Nucleus accumbens (tissue), 56 donors: ENCODE results near the gene CD164.
"Not testable (repeated sequence)": the region's sequence is repeated elsewhere in the genome, so short reads cannot be mapped to it uniquely, and the experiment has no call there.

Experiments
- DNase-seq, 56 donors: peaks; one replicate each; lab custom pipeline; 2025; lab: John Stamatoyannopoulos, UW

CD164 gene

DNA sequence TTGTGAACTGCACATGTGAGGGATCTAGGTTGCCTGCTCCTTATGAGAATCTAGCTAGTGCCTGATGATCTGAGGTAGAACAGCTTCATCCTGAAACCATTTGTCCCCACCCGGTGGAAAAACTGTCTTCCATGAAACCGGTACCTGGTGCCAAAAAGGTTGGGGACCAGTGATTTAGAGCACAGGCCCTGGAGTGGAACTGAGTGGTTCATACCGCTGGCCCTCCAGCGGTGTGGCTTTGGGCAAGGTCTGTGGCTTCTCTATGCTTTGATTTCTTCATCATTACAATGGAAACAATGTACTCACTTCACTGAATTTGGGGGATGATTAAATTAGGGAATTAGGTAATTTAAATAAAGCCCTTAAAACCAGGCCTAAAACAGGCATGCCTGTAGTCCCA lies 36.3 kb downstream of the CD164 start:
- no peak for DNase-seq

- no peak for DNase-seq
These were observed 38.0 kb downstream of the CD164 start for GRCh38 chr6:109344226-109344625.

DNA sequence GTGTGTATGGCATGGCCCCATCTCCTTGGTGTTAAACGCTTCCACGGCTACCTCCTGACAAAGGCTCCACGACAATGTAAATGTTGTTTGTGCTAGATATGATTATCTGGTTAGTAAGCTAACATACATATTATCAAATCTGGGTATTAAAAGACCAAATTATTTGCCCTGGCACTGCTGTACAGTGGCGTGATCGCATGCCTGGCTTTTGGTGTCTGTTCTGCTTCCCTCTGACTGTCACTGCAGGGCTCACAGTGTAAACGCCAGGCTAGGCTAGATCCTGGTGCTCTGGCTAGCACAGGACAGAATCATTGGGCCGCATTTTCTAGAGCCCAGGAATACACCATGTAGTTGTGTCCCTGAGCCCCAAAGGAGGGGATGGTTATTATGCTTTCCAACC lies 38.7 kb downstream of the CD164 start:
- DNase-seq: no peak

DNA sequence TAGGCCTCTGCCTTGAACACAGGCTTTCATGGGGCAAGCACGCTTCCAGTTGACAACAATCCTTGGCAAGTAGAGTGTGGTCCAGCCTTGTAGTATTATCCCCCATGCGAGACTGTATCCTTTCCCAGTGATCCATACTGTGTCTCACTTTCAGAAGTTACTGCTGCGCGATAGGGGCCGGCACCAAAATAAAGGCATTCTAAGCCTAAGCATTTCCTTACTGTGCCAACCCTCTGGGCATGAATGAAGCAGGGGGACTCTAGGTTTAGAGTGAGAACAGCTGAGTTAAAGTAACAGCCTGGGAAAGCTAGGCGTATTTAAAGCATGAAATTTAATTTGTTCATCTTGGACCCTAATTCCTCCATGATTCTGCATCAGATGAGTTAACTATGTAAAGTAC lies 39.4 kb downstream of the CD164 start:
- DNase-seq: no peak

GRCh38 chr6:109342506-109342905 lies 39.8 kb downstream of the CD164 start:
- no peak for DNase-seq

- no peak for DNase-seq
These were observed 41.5 kb downstream of the CD164 start for GRCh38 chr6:109340811-109341210.

GRCh38 chr6:109339906-109340678 lies 42.2 kb downstream of the CD164 start:
- DNase-seq: peak in 9 of 56 donors; percentile 1 to 66 (median 23)

- no peak for DNase-seq
These were observed 45.9 kb downstream of the CD164 start for GRCh38 chr6:109336221-109336961.

- DNase-seq: not testable (repeated sequence)
These were observed 48.4 kb downstream of the CD164 start for GRCh38 chr6:109333870-109334269.

GRCh38 chr6:109332748-109333147 lies 49.5 kb downstream of the CD164 start:
- DNase-seq: no peak

- no peak for DNase-seq
These were observed 51.2 kb downstream of the CD164 start for GRCh38 chr6:109331081-109331480.

- no peak for DNase-seq
These were observed 52.0 kb downstream of the CD164 start for GRCh38 chr6:109330263-109330662.

DNA sequence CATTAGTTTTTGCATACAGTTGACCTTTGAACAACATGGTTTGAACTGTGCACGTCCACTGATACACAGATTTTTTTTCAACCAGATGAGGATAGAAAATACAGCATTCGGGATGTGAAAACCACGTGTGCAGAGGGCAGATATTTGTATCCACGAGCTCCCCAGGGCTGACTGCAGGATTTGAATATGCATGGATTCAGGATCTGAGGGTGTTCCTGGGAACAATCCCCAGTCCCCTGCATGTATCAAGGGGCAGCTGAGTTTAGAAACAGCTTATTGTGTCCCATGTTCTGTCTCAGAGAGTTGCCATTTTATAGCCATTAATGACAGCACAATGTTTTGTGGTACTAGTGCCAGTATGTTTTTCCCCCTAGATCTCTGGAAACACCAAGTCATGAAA lies 53.6 kb downstream of the CD164 start:
- DNase-seq: no peak

- no peak for DNase-seq
These were observed 54.3 kb downstream of the CD164 start for GRCh38 chr6:109327959-109328358.

DNA sequence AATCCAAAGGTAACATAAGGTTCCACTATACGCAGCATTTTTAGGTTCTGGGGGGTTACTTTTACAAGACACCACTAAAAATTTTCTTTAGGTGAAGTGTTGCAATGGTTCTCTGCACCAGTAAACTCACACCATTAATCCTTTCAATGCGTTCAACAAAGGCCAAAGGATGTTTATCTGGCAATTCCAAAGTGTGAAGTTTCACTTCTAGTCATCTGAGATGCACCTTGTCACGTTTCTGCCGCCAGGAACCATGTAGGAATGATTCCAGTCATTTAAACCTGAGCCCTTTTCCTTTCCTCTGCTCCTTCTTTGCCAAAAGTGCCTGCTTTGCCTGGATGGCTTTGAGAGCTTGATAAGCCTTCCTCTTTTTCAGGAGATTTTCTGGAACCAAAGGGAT lies 54.8 kb downstream of the CD164 start:
- no peak for DNase-seq

- DNase-seq: no peak
These were observed 55.9 kb downstream of the CD164 start for GRCh38 chr6:109326351-109326750.

GRCh38 chr6:109325400-109325801 lies 56.9 kb downstream of the CD164 start:
- DNase-seq: peak in 26 of 56 donors; percentile 13 to 79 (median 36)

GRCh38 chr6:109323241-109323640 lies 59.0 kb downstream of the CD164 start:
- DNase-seq: no peak

GRCh38 chr6:109322825-109323224 lies 59.4 kb downstream of the CD164 start:
- DNase-seq: peak in 7 of 56 donors; percentile 6 to 39 (median 11)

DNA sequence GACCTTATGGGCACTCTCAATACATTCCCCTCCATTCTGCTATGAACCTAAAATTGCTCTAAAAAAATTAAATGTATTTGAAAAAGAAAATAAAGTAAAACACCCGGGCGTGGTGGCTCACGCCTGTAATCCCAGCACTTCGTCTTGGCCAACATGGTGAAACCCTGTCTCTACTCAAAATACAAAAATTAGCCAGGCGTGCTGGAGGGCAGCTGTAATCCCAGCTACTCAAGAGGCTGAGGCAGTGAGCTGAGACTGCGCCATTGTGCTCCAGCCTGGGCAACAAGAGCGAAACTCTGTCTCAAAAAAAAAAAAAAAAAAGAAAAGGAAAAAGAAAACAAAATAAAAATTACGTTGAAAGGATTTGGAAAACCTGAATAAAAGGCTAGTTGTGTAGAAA lies 60.5 kb downstream of the CD164 start:
- peak in 1 of 56 donors; percentile 10 for DNase-seq

DNA sequence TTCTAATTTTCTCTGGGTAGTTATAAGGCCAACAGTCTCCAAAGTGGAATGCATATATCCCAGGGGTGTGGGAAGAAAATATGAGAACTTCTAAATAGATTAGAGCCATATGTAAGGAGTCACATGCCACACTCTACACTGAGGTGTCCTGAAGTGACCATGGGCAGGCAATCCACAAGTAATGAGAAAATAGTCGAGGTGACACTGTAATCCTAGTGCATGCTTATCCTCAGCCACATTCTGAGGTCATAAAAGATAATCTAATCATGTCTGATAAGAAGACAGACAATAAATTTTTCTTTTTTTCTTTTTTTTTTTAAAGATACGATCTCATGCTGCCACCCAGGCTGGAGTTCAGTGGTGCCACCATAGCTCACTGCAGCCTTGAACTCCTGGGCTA lies 62.2 kb downstream of the CD164 start:
- no peak for DNase-seq

GRCh38 chr6:109318328-109318876 lies 63.9 kb downstream of the CD164 start:
- peak in 52 of 56 donors; percentile 23 to 83 (median 68) for DNase-seq
